ENCODE measurements around the gene TTYH1.

DNA sequence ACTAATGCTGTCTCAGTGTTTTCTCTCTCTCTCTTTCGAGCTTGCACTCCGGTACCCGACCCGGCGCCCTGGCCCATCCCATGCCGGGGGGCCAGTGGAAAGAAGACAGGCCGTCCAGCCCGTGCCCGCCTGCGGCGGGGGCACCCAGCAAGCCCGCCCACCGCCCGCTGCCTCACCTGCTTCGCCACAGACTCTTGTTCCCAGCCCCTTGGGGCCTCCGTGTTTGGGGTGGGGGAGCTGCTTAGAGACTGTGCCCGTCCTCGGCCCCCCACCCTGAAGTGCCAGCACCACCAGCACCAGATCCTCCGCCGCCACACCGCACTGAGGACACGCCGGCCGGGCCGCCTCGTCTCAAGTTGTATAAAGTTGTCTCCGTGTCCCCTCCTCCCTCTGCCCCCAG is 45.9 kb downstream of the TTYH1 start:
- TF ChIP-seq POLR2AphosphoS5 (IDR thresholded peaks at IDR 0.05; ENCODE audit: borderline replicate concordance, low read depth, low read length), result no peak
- no peak for TF ChIP-seq EZH2 (IDR thresholded peaks at IDR 0.05)
- no peak for TF ChIP-seq FOXP2 (optimal IDR thresholded peaks at IDR 0.05; ENCODE audit: control extremely low read depth, extremely low read length, insufficient read depth)
